ENCODE results near the gene ITPR1.

- TF ChIP-seq CTCF (IDR thresholded peaks at IDR 0.05) (no peak), RAD21 (IDR thresholded peaks at IDR 0.05; ENCODE audit: low read length) (no peak), JUND (IDR thresholded peaks at IDR 0.05) (no peak), NRF1 (IDR thresholded peaks at IDR 0.05; ENCODE audit: low read depth, low read length) (no peak), GATA2 (CRISPR knock-in tag; IDR thresholded peaks at IDR 0.05) (no peak), YY1 (IDR thresholded peaks at IDR 0.05; ENCODE audit: low read depth) (no peak), POLR2AphosphoS5 (IDR thresholded peaks at IDR 0.05; ENCODE audit: low read depth, low read length) (no peak), TAF1 (IDR thresholded peaks at IDR 0.05; ENCODE audit: borderline replicate concordance, low read depth, low read length) (no peak), USF2 (IDR thresholded peaks at IDR 0.05; ENCODE audit: borderline replicate concordance, low read depth, low read length) (no peak), SIN3A (IDR thresholded peaks at IDR 0.05; ENCODE audit: borderline replicate concordance, low read depth, low read length) (no peak), NFIC (IDR thresholded peaks at IDR 0.05; ENCODE audit: borderline replicate concordance) (no peak), SMC3 (IDR thresholded peaks at IDR 0.05; ENCODE audit: low read depth, low read length) (no peak), REST (IDR thresholded peaks at IDR 0.05; ENCODE audit: low read depth, low read length) (no peak)
These were observed 154.3 kb downstream of the ITPR1 start for GRCh38 chr3:4647411-4647810.

Data from SK-N-SH (cell line).